ENCODE data around the gene PCDHGA2. TPM values are rescaled to one million over a fixed set of nuclear protein-coding genes. Genes with fewer than 3 reads are reported as not detected.
"Not testable (repeated sequence)": the region's sequence is repeated elsewhere in the genome, so short reads cannot be mapped to it uniquely, and the experiment has no call there.

Gene PCDHGA2
- total and polyA plus RNA-seq, 5 donors, result 2.2 to 9.4 (median 7.0) TPM

DNA sequence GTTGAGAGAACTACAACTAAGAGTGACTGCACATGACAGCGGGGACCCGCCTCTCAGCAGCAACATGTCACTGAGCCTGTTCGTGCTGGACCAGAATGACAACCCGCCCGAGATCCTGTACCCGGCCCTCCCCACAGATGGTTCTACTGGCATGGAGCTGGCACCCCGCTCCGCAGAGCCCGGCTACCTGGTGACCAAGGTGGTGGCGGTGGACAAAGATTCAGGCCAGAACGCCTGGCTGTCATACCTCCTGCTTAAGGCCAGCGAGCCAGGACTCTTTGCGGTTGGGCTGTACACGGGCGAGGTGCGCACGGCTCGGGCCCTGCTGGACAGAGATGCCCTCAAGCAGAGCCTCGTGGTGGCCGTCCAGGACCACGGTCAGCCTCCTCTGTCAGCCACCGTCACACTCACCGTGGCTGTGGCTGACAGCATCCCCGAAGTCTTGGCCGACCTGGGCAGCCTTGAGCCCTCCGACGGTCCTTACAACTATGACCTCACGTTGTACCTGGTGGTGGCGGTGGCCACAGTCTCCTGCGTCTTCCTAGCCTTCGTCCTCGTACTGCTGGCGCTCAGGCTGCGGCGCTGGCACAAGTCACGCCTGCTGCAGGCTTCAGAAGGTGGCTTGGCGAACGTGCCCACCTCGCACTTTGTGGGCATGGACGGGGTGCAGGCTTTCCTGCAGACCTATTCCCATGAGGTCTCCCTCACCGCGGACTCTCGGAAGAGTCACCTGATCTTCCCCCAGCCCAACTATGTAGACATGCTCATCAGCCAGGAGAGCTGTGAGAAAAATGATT is 46.1 kb downstream of the PCDHGA2 start:
- Histone ChIP-seq H3K27me3 (ENCODE audit: control insufficient read depth, insufficient read depth) (no peaks in the 10 kb centered on the region), H3K4me1 (ENCODE audit: control insufficient read depth, insufficient read depth, low read length) (no peaks in the 10 kb centered on the region), H3K4me3 (ENCODE audit: low read length) (no peak overlapping the region), H3K9me3 (ENCODE audit: control insufficient read depth, low read length) (peaks cover 4% of the 10 kb centered on the region), H3K27ac (ENCODE audit: low read length) (no peak overlapping the region)
- intact Hi-C loops (cut with DNase I), result no loop called here
- no peak for DNase-seq
- WGBS, result 43% methylated on average over 43 of the region's 43 CpGs
- no peak for ATAC-seq

DNA sequence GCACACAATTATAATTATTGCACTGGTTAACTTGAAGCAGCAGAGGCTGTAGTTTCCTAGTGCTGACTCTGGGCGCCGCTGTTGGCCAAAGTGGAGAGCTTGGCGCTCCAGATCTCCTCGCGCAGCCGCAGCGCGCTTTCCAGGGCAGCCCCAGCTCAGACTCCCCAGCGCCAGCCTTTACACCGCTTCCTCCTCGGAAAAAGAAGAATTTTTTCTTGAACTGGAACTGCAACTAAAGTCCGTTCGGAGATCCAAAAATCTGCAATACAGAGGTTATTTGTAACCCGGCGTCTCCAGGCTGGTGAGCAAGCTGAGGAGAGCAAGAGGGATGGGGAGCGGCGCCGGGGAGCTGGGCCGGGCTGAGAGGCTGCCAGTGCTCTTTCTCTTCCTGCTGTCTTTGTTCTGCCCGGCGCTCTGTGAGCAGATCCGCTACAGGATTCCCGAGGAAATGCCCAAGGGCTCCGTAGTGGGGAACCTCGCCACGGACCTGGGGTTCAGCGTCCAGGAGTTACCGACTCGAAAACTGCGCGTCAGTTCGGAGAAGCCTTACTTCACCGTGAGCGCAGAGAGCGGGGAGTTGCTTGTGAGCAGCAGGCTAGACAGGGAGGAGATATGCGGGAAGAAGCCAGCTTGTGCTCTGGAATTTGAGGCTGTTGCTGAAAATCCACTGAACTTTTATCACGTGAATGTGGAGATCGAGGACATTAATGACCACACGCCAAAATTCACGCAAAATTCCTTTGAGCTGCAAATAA is 49.2 kb downstream of the PCDHGA2 start, which contains the start of gene PCDHGB4:
TSS of gene PCDHGB4 (plus strand) at position 142 of the 755 bp plus-strand sequence. CDS start at position 329, 187 bp downstream.
- DNase-seq, result peak in 2 of 3 donors; percentile 67 to 78
- intact Hi-C loops (cut with DNase I); H3K27me3 ChIP-seq (ENCODE audit: control insufficient read depth, insufficient read depth); H3K27ac ChIP-seq (ENCODE audit: low read length); H3K9me3 ChIP-seq (ENCODE audit: control insufficient read depth, low read length); H3K4me1 ChIP-seq (ENCODE audit: control insufficient read depth, insufficient read depth, low read length): not testable (repeated sequence)
- peak; percentile 69 to 76 for ATAC-seq
- H3K4me3 ChIP-seq (ENCODE audit: low read length), result peak within 1 kb of the TSS; percentile 35
- WGBS, result 9% methylated on average over 22 of the region's 40 CpGs

DNA sequence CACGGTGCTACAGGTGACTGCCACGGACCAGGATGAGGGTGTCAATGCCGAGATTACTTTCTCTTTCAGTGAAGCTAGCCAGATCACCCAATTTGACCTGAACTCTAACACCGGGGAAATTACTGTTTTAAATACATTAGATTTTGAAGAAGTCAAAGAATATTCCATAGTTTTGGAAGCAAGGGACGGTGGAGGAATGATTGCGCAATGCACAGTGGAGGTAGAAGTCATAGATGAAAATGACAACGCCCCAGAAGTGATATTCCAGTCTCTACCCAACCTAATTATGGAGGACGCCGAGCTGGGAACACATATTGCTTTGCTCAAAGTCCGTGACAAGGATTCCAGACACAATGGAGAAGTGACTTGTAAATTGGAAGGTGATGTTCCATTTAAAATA is 50.1 kb downstream of the PCDHGA2 start:
- Histone ChIP-seq H3K27me3 (ENCODE audit: control insufficient read depth, insufficient read depth) (no peaks in the 10 kb centered on the region), H3K27ac (ENCODE audit: low read length) (no peak overlapping the region), H3K9me3 (ENCODE audit: control insufficient read depth, low read length) (peaks cover 9% of the 10 kb centered on the region), H3K4me3 (ENCODE audit: low read length) (no peak overlapping the region), H3K4me1 (ENCODE audit: control insufficient read depth, insufficient read depth, low read length) (no peaks in the 10 kb centered on the region)
- intact Hi-C loops (cut with DNase I), result no loop called here
- ATAC-seq (no peak), DNase-seq (no peak)
- WGBS, result 42% methylated on average over 10 of the region's 10 CpGs

DNA sequence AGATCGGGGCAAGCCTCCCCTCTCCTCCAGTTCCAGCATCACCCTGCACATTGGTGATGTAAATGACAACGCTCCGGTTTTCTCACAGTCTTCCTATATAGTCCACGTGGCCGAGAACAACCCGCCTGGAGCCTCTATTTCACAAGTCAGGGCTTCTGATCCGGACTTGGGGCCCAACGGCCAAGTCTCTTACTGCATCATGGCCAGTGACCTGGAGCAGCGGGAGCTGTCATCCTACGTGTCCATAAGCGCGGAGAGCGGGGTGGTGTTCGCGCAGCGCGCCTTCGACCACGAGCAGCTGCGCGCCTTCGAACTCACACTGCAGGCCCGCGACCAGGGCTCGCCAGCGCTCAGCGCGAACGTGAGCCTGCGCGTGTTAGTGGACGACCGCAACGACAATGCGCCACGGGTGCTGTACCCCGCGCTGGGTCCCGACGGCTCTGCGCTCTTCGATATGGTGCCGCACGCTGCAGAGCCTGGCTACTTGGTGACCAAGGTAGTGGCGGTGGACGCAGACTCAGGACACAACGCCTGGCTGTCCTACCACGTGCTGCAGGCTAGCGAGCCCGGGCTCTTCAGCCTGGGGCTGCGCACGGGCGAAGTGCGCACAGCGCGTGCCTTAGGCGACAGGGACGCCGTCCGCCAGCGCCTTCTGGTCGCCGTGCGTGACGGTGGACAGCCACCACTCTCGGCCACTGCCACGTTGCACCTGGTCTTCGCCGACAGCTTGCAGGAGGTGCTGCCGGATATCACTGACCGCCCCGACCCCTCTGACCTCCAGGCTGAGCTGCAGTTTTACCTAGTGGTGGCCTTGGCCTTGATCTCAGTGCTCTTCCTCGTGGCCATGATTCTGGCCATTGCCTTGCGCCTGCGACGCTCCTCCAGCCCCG is 50.8 kb downstream of the PCDHGA2 start:
- intact Hi-C loops (cut with DNase I), result no loop called here

DNA sequence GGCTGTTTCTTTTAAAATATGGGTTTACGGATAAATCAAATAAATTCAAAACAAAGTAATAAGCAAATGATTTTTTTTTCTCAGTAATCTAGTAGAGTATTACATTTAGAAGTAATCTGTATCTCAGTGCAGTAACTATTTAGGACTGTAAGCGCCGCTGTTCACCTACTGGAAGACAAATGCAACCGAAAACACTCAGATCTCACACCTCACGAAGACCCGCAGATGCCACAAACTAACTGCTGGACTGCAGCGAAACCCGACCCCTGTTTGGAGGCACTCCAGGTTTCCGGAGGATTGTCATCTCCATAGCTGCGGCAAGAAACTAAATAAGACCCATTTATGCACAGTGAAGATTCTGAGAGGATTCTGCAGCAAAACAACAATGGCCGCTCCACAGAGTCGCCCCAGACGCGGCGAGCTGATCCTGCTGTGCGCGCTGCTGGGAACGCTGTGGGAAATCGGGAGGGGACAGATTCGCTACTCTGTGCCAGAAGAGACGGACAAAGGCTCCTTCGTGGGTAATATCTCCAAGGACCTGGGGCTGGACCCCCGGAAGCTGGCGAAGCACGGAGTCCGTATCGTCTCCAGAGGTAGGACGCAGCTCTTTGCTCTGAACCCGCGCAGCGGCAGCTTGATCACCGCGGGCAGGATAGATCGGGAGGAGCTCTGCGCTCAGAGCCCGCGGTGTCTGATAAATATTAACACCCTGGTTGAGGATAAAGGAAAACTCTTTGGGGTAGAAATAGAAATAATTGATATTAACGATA is 54.1 kb downstream of the PCDHGA2 start, which contains the start of gene PCDHGA8:
TSS of gene PCDHGA8 (plus strand) at position 205 of the 770 bp plus-strand sequence. CDS start at position 386, 181 bp downstream.
- intact Hi-C loops (cut with DNase I), result no loop called here
- DNase-seq, result no peak
- no peak within 1 kb of the TSS for H3K27ac ChIP-seq (ENCODE audit: low read length)
- peaks cover 13% of the 10 kb centered on the region for H3K9me3 ChIP-seq (ENCODE audit: control insufficient read depth, low read length)
- no peak for ATAC-seq
- no peaks in the 10 kb centered on the region for H3K27me3 ChIP-seq (ENCODE audit: control insufficient read depth, insufficient read depth)
- whole genome bisulfite sequencing, result 26% methylated on average over 38 of the region's 38 CpGs
- H3K4me1 ChIP-seq (ENCODE audit: control insufficient read depth, insufficient read depth, low read length), result no peaks in the 10 kb centered on the region
- no peak within 1 kb of the TSS for H3K4me3 ChIP-seq (ENCODE audit: low read length)

More for the DNA sequence above, 50.8 kb downstream of the PCDHGA2 start:
- DNase-seq (peak in 1 of 3 donors; percentile 35), ATAC-seq (no peak)
- WGBS, result 30% methylated on average over 77 of the region's 77 CpGs
- H3K4me1 ChIP-seq (ENCODE audit: control insufficient read depth, insufficient read depth, low read length), result no peaks in the 10 kb centered on the region
- H3K27ac ChIP-seq (ENCODE audit: low read length), result no peak overlapping the region
- no peak overlapping the region for H3K4me3 ChIP-seq (ENCODE audit: low read length)
- H3K9me3 ChIP-seq (ENCODE audit: control insufficient read depth, low read length), result peaks cover 9% of the 10 kb centered on the region
- no peaks in the 10 kb centered on the region for H3K27me3 ChIP-seq (ENCODE audit: control insufficient read depth, insufficient read depth)

Other genes starting within 250 kb of the PCDHGA2 start
Only the 30 nearest of the 38 such genes appear.
- 1 to 10 TPM; 1.7 to 2.4 (median 2.1) TPM for gene PCDHB9, start 151.6 kb upstream of the PCDHGA2 start, total RNA-seq
- 0.63 TPM for gene PCDHB9, start 151.6 kb upstream of the PCDHGA2 start, polyA plus RNA-seq
- 1 to 10 TPM; 1.1 to 2.0 (median 1.5) TPM for gene PCDHB10, start 146.4 kb upstream of the PCDHGA2 start, total RNA-seq
- gene PCDHB10, start 146.4 kb upstream of the PCDHGA2 start, polyA plus RNA-seq, result 1.00 TPM
- 1 to 10 TPM; 1.9 to 2.9 (median 2.5) TPM for gene PCDHB11, start 139.1 kb upstream of the PCDHGA2 start, total RNA-seq
- 0.48 TPM for gene PCDHB11, start 139.1 kb upstream of the PCDHGA2 start, polyA plus RNA-seq
- 1 to 10 TPM; 1.7 to 3.3 (median 2.8) TPM for gene PCDHB12, start 130.0 kb upstream of the PCDHGA2 start, total RNA-seq
- 0.72 TPM for gene PCDHB12, start 130.0 kb upstream of the PCDHGA2 start, polyA plus RNA-seq
- gene PCDHB13, start 124.8 kb upstream of the PCDHGA2 start, total RNA-seq, result 1 to 10 TPM; 4.3 to 5.8 (median 5.3) TPM
- gene PCDHB13, start 124.8 kb upstream of the PCDHGA2 start, polyA plus RNA-seq, result 1.7 TPM
- gene PCDHB14, start 115.4 kb upstream of the PCDHGA2 start, total RNA-seq, result 1 to 10 TPM; 4.3 to 5.9 (median 5.3) TPM
- 2.3 TPM for gene PCDHB14, start 115.4 kb upstream of the PCDHGA2 start, polyA plus RNA-seq
- 1 to 10 TPM; 2.9 to 6.7 (median 5.3) TPM for gene PCDHB15, start 93.4 kb upstream of the PCDHGA2 start, total RNA-seq
- gene PCDHB15, start 93.4 kb upstream of the PCDHGA2 start, polyA plus RNA-seq, result 2.5 TPM
- gene SLC25A2, start 34.7 kb upstream of the PCDHGA2 start, total RNA-seq, result under 1 TPM in 2 of 4 donors, not detected in 2; 0.17 to 0.37 TPM
- 0.14 TPM for gene SLC25A2, start 34.7 kb upstream of the PCDHGA2 start, polyA plus RNA-seq
- gene TAF7, start 18.0 kb upstream of the PCDHGA2 start, total RNA-seq, result 100 to 1,000 TPM in 1 of 4 donors, 10 to 100 TPM in 3; 86.7 to 109 (median 95.1) TPM
- 94.6 TPM for gene TAF7, start 18.0 kb upstream of the PCDHGA2 start, polyA plus RNA-seq
- 1 to 10 TPM; 1.7 to 2.8 (median 1.8) TPM for gene PCDHGA1, start 8.2 kb upstream of the PCDHGA2 start, total RNA-seq
- gene PCDHGA1, start 8.2 kb upstream of the PCDHGA2 start, polyA plus RNA-seq, result 0.70 TPM
- 1 to 10 TPM; 4.9 to 7.7 (median 5.6) TPM for gene PCDHGA3, start 5.1 kb downstream of the PCDHGA2 start, total RNA-seq
- gene PCDHGA3, start 5.1 kb downstream of the PCDHGA2 start, polyA plus RNA-seq, result 2.1 TPM
- 1 to 10 TPM; 2.7 to 4.4 (median 3.8) TPM for gene PCDHGB1, start 11.3 kb downstream of the PCDHGA2 start, total RNA-seq
- gene PCDHGB1, start 11.3 kb downstream of the PCDHGA2 start, polyA plus RNA-seq, result 1.3 TPM
- gene PCDHGA4, start 16.3 kb downstream of the PCDHGA2 start, total RNA-seq, result 1 to 10 TPM; 4.4 to 5.8 (median 5.7) TPM
- 1.7 TPM for gene PCDHGA4, start 16.3 kb downstream of the PCDHGA2 start, polyA plus RNA-seq
- 1 to 10 TPM; 3.5 to 6.5 (median 5.0) TPM for gene PCDHGB2, start 21.2 kb downstream of the PCDHGA2 start, total RNA-seq
- gene PCDHGB2, start 21.2 kb downstream of the PCDHGA2 start, polyA plus RNA-seq, result 1.9 TPM
- gene PCDHGA5, start 25.4 kb downstream of the PCDHGA2 start, total RNA-seq, result 1 to 10 TPM; 3.4 to 4.7 (median 4.2) TPM
- gene PCDHGA5, start 25.4 kb downstream of the PCDHGA2 start, polyA plus RNA-seq, result 2.0 TPM
- gene PCDHGB3, start 31.5 kb downstream of the PCDHGA2 start, total RNA-seq, result 1 to 10 TPM; 4.8 to 5.5 (median 5.1) TPM
- gene PCDHGB3, start 31.5 kb downstream of the PCDHGA2 start, polyA plus RNA-seq, result 1.7 TPM
- gene PCDHGA6, start 35.1 kb downstream of the PCDHGA2 start, total RNA-seq, result 1 to 10 TPM; 3.7 to 5.3 (median 4.9) TPM
- gene PCDHGA6, start 35.1 kb downstream of the PCDHGA2 start, polyA plus RNA-seq, result 2.2 TPM
- 1 to 10 TPM; 3.9 to 5.2 (median 4.5) TPM for gene PCDHGA7, start 44.0 kb downstream of the PCDHGA2 start, total RNA-seq
- 1.8 TPM for gene PCDHGA7, start 44.0 kb downstream of the PCDHGA2 start, polyA plus RNA-seq
- gene PCDHGB4, start 48.9 kb downstream of the PCDHGA2 start, total RNA-seq, result 1 to 10 TPM; 4.8 to 5.5 (median 5.3) TPM
- gene PCDHGB4, start 48.9 kb downstream of the PCDHGA2 start, polyA plus RNA-seq, result 2.0 TPM
- 1 to 10 TPM; 4.0 to 5.2 (median 4.3) TPM for gene PCDHGA8, start 53.9 kb downstream of the PCDHGA2 start, total RNA-seq
- gene PCDHGA8, start 53.9 kb downstream of the PCDHGA2 start, polyA plus RNA-seq, result 1.3 TPM
- gene PCDHGB5, start 59.2 kb downstream of the PCDHGA2 start, total RNA-seq, result 1 to 10 TPM; 6.4 to 8.6 (median 6.8) TPM
- gene PCDHGB5, start 59.2 kb downstream of the PCDHGA2 start, polyA plus RNA-seq, result 3.3 TPM
- 1 to 10 TPM; 3.7 to 5.4 (median 3.7) TPM for gene PCDHGA9, start 64.0 kb downstream of the PCDHGA2 start, total RNA-seq
- 1.6 TPM for gene PCDHGA9, start 64.0 kb downstream of the PCDHGA2 start, polyA plus RNA-seq
- 1 to 10 TPM; 5.9 to 6.6 (median 6.3) TPM for gene PCDHGB6, start 69.3 kb downstream of the PCDHGA2 start, total RNA-seq
- 3.1 TPM for gene PCDHGB6, start 69.3 kb downstream of the PCDHGA2 start, polyA plus RNA-seq
- gene PCDHGA10, start 74.2 kb downstream of the PCDHGA2 start, total RNA-seq, result 1 to 10 TPM; 3.9 to 5.3 (median 4.5) TPM
- 1.6 TPM for gene PCDHGA10, start 74.2 kb downstream of the PCDHGA2 start, polyA plus RNA-seq
- 10 to 100 TPM in 3 of 4 donors, 1 to 10 TPM in 1; 9.7 to 10.6 (median 10.5) TPM for gene PCDHGB7, start 78.9 kb downstream of the PCDHGA2 start, total RNA-seq
- 3.5 TPM for gene PCDHGB7, start 78.9 kb downstream of the PCDHGA2 start, polyA plus RNA-seq
- gene PCDHGA11, start 82.3 kb downstream of the PCDHGA2 start, total RNA-seq, result 1 to 10 TPM; 3.1 to 4.2 (median 3.6) TPM
- gene PCDHGA11, start 82.3 kb downstream of the PCDHGA2 start, polyA plus RNA-seq, result 2.2 TPM
- gene PCDHGA12, start 91.7 kb downstream of the PCDHGA2 start, total RNA-seq, result 1 to 10 TPM; 4.8 to 7.1 (median 5.6) TPM
- 2.7 TPM for gene PCDHGA12, start 91.7 kb downstream of the PCDHGA2 start, polyA plus RNA-seq
- 10 to 100 TPM; 19.6 to 42.5 (median 33.5) TPM for gene PCDHGC3, start 137.2 kb downstream of the PCDHGA2 start, total RNA-seq
- 35.5 TPM for gene PCDHGC3, start 137.2 kb downstream of the PCDHGA2 start, polyA plus RNA-seq
- 1 to 10 TPM; 1.4 to 2.3 (median 1.8) TPM for gene PCDHGC4, start 146.3 kb downstream of the PCDHGA2 start, total RNA-seq
- 1.3 TPM for gene PCDHGC4, start 146.3 kb downstream of the PCDHGA2 start, polyA plus RNA-seq
- 1 to 10 TPM; 1.4 to 2.3 (median 1.9) TPM for gene PCDHGC5, start 150.3 kb downstream of the PCDHGA2 start, total RNA-seq
- 1.4 TPM for gene PCDHGC5, start 150.3 kb downstream of the PCDHGA2 start, polyA plus RNA-seq

Measured in right cardiac atrium (tissue), 5 donors.